Endothelial cell of umbilical vein (primary cell): ENCODE measurements around the gene LRP3. TPM values are rescaled to one million over a fixed set of nuclear protein-coding genes. Genes with fewer than 3 reads are reported as not detected.
A peak's percentile ranks its signal among the peaks of the same experiment; 100 is the strongest.

ENCODE experiments used
- BruUV-seq: library from RNA; stranded (reverse); fragments of 400-500 nt; replicated peaks from 2 replicates; lab custom pipeline; 2021; lab: Mats Ljungman, UMichigan
- CTCF ChIA-PET: fragments of 300-600, 350-600 bp; sonication (Branson Sonifier 250); formaldehyde crosslinking; loops from one replicate; lab custom pipeline; 2021; ENCODE audit warnings: antibody characterized with exemption, inconsistent platforms; lab: Charles Lee
- POLR2A ChIA-PET: fragments of 300-600, 350-600 bp; sonication (Branson Sonifier 250); formaldehyde crosslinking; loops from one replicate; lab custom pipeline; 2021; ENCODE audit warnings: antibody characterized with exemption, inconsistent platforms; lab: Charles Lee
- DNase-seq: peaks from one replicate; pipeline ENCODE4 v3.0.0-alpha.2; 2011; ENCODE audit warnings: low read depth, low spot score
- FAIRE-seq: peaks from 2 replicates; lab custom pipeline; 2011; peaks lifted over from hg19 to GRCh38; lab: Jason Lieb, UNC
- H2AFZ ChIP-seq: 2 replicates; pipeline ENCODE4 v1.6.0; 2012; ENCODE audit warnings: low read depth, low read length, control low read depth, inconsistent platforms
- H3K27ac ChIP-seq: 2 replicates; pipeline ENCODE4 v1.5.1; 2011; ENCODE audit warnings: low read depth, mild to moderate bottlenecking, control low read depth, low read length, moderate library complexity; ENCODE audit not compliant: insufficient read depth
- H3K27me3 ChIP-seq, 2 experiments: 2 replicates each; pipeline versions ENCODE4 v1.6.0 to v1.6.1; 2011; ENCODE audit warnings: low read length in 2 of 2, mixed read lengths in 1 of 2; ENCODE audit not compliant: control insufficient read depth in 2 of 2, insufficient read depth in 2 of 2
- H3K36me3 ChIP-seq, 2 experiments: 2 replicates in 1 of 2; 3 replicates in 1 of 2; pipeline ENCODE4 v1.5.1; 2011; ENCODE audit warnings: low read length in 2 of 2, mild to moderate bottlenecking in 1 of 2, moderate library complexity in 1 of 2; ENCODE audit not compliant: control insufficient read depth in 2 of 2, insufficient read depth in 2 of 2; ENCODE audit errors: extremely low read depth in 1 of 2
- H3K4me1 ChIP-seq: 3 replicates; pipeline ENCODE4 v1.5.1; 2011; ENCODE audit warnings: mild to moderate bottlenecking, low read length; ENCODE audit not compliant: control insufficient read depth, insufficient read depth; ENCODE audit errors: extremely low read depth
- H3K4me2 ChIP-seq: 2 replicates; pipeline ENCODE4 v1.6.1; 2011; ENCODE audit warnings: low read length, control low read depth, mixed read lengths; ENCODE audit not compliant: insufficient read depth
- H3K4me3 ChIP-seq, 3 experiments: fragments of 200-600 bp in 1 of 3; sonication (generic), shearing (Covaris generic) in 1 of 3; replicated peaks in 1 of 3; 2 replicates each; pipeline ENCODE4 v1.5.1; 2011 to 2016; ENCODE audit warnings: control low read depth in 3 of 3, low read length in 3 of 3, mild to moderate bottlenecking in 2 of 3, inconsistent platforms in 1 of 3, low read depth in 1 of 3, moderate library complexity in 1 of 3; ENCODE audit not compliant: insufficient read depth in 1 of 3
- H3K79me2 ChIP-seq: 2 replicates; pipeline ENCODE4 v1.6.0; 2012; ENCODE audit warnings: low read length, inconsistent platforms; ENCODE audit not compliant: control insufficient read depth, insufficient read depth
- H3K9ac ChIP-seq: replicated peaks from 2 replicates; pipeline ENCODE3; 2011; ENCODE audit warnings: low read length, control low read depth; ENCODE audit not compliant: insufficient read depth; ENCODE audit errors: extremely low read depth
- H3K9me1 ChIP-seq: replicated peaks from 3 replicates; pipeline ENCODE4 v1.6.0; 2011; ENCODE audit warnings: mild to moderate bottlenecking, low read length; ENCODE audit not compliant: control insufficient read depth, insufficient read depth; ENCODE audit errors: extremely low read depth
- H3K9me3 ChIP-seq: replicated peaks from 2 replicates; pipeline ENCODE4 v1.5.1; 2012; ENCODE audit warnings: low read length, inconsistent platforms; ENCODE audit not compliant: control insufficient read depth, insufficient read depth
- H4K20me1 ChIP-seq: replicated peaks from 2 replicates; pipeline ENCODE3; 2011; ENCODE audit warnings: mild to moderate bottlenecking, low read length; ENCODE audit not compliant: control insufficient read depth, insufficient read depth; ENCODE audit errors: extremely low read depth
- EZH2 ChIP-seq: IDR thresholded peaks from 2 replicates; pipeline ENCODE4 v1.6.1; 2012; ENCODE audit warnings: borderline replicate concordance, low read depth, mild to moderate bottlenecking, moderate library complexity, low read length, inconsistent platforms; ENCODE audit not compliant: severe bottlenecking
- FOS ChIP-seq: IDR thresholded peaks from 2 replicates; pipeline ENCODE4 v1.6.1; 2011; ENCODE audit warnings: mild to moderate bottlenecking, low read length, moderate library complexity, borderline replicate concordance; ENCODE audit not compliant: insufficient read depth
- GATA2 ChIP-seq: IDR thresholded peaks from 2 replicates; pipeline ENCODE4 v1.7.0; 2011; ENCODE audit warnings: low read depth, mild to moderate bottlenecking, moderate library complexity, mixed read lengths, low read length; ENCODE audit not compliant: insufficient read length, insufficient read depth
- JUN ChIP-seq: IDR thresholded peaks from 2 replicates; pipeline ENCODE4 v1.6.1; 2011; ENCODE audit warnings: borderline replicate concordance, low read depth; ENCODE audit not compliant: insufficient read length, insufficient read depth
- MYC ChIP-seq: IDR thresholded peaks from one replicate; pipeline ENCODE4 v1.6.1; 2011; ENCODE audit warnings: mild to moderate bottlenecking, low read depth, low read length
- POLR2A ChIP-seq: IDR thresholded peaks from 2 replicates; pipeline ENCODE4 v1.6.1; 2012; ENCODE audit warnings: low read depth, mild to moderate bottlenecking, control low read depth, low read length
- POLR2AphosphoS5 ChIP-seq: IDR thresholded peaks from 2 replicates; pipeline ENCODE4 v1.6.1; 2012; ENCODE audit warnings: low read depth, mild to moderate bottlenecking, control low read depth, low read length, moderate library complexity; ENCODE audit not compliant: insufficient read depth
- dilution Hi-C: fragments of 300-500 bp; cut with MboI; formaldehyde crosslinking; loops from one replicate; pipeline ENCODE4 v1.15.0; 2019; ENCODE audit warnings: low sequenced_read_pairs; ENCODE audit not compliant: extremely low pct_ligation_motif_present
- intact Hi-C: fragments of 100-400 bp; cut with micrococcal nuclease; formaldehyde crosslinking; loops from one replicate; pipeline ENCODE4 v1.10.0; 2022
- polyA plus RNA-seq, 4 experiments: library from polyadenylated mRNA; depleted of rRNA in 3 of 4; stranded (reverse) in 3 of 4; unstranded in 1 of 4; fragments of >200 nt; gene quantifications; 2 replicates each; pipeline versions ENCODE4 v1.2.1 to v1.2.3, GENCODE V29; 2011 to 2012; ENCODE audit warnings: missing spikeins in 1 of 4
- total RNA-seq: library from RNA; stranded (reverse); gene quantifications from 2 replicates; pipeline ENCODE4 v1.2.3, GENCODE V29; 2021
- TF ChIP-seq, protein P1 (sequence below): IDR thresholded peaks from 2 replicates; pipeline ENCODE4 v1.6.1; 2011; ENCODE audit not compliant: insufficient read depth, insufficient read length
- TF ChIP-seq, protein P2 (sequence below), 2 donors: IDR thresholded peaks; 1 replicate in 1 of 2; 2 replicates in 1 of 2; pipeline ENCODE4 v1.5.1; 2011; ENCODE audit warnings: low read length in 2 of 2, mild to moderate bottlenecking in 2 of 2, moderate library complexity in 2 of 2, control low read depth in 1 of 2, inconsistent platforms in 1 of 2, low read depth in 1 of 2; ENCODE audit not compliant: insufficient read depth in 1 of 2; ENCODE audit errors: extremely low read depth in 1 of 2

The LRP3 gene
- total and polyA plus RNA-seq, 2 donors (not counting 3 experiments of a cell fraction or from before 2014, with no cell fraction given): 14.3 to 19.4 TPM

DNA sequence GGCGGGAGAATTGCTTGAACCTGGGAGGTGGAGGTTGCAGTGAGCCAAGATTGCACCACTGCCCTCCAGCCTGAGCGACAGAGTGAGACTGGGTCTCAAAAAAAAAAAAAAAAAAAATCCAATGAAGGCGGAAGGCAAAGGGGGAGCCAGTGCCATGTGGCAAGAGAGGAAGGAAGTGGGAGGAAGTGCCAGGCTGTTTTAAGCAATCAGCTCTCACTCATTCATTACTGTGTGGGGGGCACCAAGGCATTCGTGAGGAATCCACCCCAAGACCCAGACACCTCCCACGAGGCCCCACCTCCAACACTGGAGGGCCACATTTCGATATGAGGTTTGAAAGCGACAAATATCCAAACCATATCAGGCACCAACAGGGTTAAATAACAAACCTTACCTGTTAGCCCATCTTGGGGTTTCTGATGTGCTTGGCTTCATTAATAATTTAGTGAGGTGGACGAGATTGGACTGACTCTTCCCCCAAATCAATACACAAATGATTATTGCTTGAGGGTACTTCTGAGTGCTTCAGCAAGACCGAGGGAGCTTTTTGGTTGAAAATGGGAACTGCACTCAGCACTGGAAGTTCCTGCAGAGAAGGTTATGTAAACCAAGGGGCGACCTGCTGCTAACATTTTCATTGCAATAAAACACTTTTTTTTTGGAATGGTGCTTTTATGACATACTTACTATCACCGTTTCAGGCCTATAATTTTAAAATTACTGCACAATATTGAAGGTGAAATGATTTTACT is 7.5 kb upstream of the LRP3 start:
- no peaks in the 10 kb centered on the region for H3K4me1 ChIP-seq
- ChIA-PET POLR2A (no interaction called here), CTCF (interaction anchor here (0.7 to 5.3 kb wide), 6 partner anchors 12 to 189 kb away, joined by 3 to 113 read pairs (median 4); no protein-coding TSS in a partner anchor)
- BruUV-seq: no TSS peak
- no peaks in the 10 kb centered on the region for H3K27me3 ChIP-seq
- H4K20me1 ChIP-seq: no peaks in the 10 kb centered on the region
- no peak overlapping the region for H3K27ac ChIP-seq
- intact Hi-C loops: no loop called here
- H3K36me3 ChIP-seq: no peaks in the 10 kb centered on the region
- no peaks in the 10 kb centered on the region for H3K79me2 ChIP-seq
- DNase-seq (no peak), FAIRE-seq (peak; percentile 15)
- dilution Hi-C loops: no loop called here
- H3K4me3 ChIP-seq: no peak overlapping the region
- H3K4me2 ChIP-seq: no peak overlapping the region
- H3K9me3 ChIP-seq: no peaks in the 10 kb centered on the region
- H3K9me1 ChIP-seq: no peaks in the 10 kb centered on the region
- no peak overlapping the region for H3K9ac ChIP-seq
- no peak overlapping the region for H2AFZ ChIP-seq
- TF ChIP-seq EZH2 (no peak), POLR2AphosphoS5 (no peak), MYC (no peak), FOS (no peak), POLR2A (no peak), JUN (no peak), GATA2 (no peak)
- TF ChIP-seq, protein P1, sequence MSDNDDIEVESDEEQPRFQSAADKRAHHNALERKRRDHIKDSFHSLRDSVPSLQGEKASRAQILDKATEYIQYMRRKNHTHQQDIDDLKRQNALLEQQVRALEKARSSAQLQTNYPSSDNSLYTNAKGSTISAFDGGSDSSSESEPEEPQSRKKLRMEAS: no peak
- TF ChIP-seq, protein P2, sequence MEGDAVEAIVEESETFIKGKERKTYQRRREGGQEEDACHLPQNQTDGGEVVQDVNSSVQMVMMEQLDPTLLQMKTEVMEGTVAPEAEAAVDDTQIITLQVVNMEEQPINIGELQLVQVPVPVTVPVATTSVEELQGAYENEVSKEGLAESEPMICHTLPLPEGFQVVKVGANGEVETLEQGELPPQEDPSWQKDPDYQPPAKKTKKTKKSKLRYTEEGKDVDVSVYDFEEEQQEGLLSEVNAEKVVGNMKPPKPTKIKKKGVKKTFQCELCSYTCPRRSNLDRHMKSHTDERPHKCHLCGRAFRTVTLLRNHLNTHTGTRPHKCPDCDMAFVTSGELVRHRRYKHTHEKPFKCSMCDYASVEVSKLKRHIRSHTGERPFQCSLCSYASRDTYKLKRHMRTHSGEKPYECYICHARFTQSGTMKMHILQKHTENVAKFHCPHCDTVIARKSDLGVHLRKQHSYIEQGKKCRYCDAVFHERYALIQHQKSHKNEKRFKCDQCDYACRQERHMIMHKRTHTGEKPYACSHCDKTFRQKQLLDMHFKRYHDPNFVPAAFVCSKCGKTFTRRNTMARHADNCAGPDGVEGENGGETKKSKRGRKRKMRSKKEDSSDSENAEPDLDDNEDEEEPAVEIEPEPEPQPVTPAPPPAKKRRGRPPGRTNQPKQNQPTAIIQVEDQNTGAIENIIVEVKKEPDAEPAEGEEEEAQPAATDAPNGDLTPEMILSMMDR (IDR thresholded peaks at IDR 0.05; ENCODE audit: extremely low read depth in 1 of 2, insufficient read depth in 1 of 2, low read depth in 1 of 2, low read length in 2 of 2): no peak
